ENCODE measurements around the gene ST3GAL6. TPM values are rescaled to one million over a fixed set of nuclear protein-coding genes. Genes with fewer than 3 reads are reported as not detected.

ST3GAL6 gene
- total and polyA plus RNA-seq, 2 experiments from 2014 or later: 41.1 to 41.7 TPM

DNA sequence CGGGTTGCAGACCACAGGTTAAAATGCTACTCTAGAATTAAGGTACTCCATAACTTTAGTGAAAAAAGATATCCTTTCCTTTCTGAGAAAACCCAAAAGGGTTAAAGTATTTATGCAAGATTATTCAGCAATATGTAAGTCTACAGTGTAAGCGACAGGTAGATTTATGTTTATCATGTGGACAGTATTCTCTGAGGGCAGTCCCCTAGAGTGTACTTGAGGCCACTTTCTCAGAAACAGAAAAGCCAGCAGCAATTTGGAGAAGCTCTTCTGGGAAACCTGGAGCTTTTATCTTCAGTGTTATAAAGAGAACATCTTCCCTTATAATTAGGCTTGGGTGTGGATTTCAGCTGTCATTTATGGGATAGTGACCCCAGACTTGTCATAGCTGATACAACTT lies 8.9 kb downstream of the ST3GAL6 start:
- Histone ChIP-seq H3K4me3 (no peak overlapping the region), H3K9me3 (ENCODE audit: low read depth) (no peaks in the 10 kb centered on the region), H3K27me3 (no peaks in the 10 kb centered on the region), H3K4me1 (ENCODE audit: low read depth) (peaks cover 48% of the 10 kb centered on the region), H3K27ac (no peak overlapping the region), H3K36me3 (no peaks in the 10 kb centered on the region)
- DNase-seq (ENCODE audit: low read depth in 1 of 2, low spot score in 1 of 2): no peak
- TF ChIP-seq, protein P1, sequence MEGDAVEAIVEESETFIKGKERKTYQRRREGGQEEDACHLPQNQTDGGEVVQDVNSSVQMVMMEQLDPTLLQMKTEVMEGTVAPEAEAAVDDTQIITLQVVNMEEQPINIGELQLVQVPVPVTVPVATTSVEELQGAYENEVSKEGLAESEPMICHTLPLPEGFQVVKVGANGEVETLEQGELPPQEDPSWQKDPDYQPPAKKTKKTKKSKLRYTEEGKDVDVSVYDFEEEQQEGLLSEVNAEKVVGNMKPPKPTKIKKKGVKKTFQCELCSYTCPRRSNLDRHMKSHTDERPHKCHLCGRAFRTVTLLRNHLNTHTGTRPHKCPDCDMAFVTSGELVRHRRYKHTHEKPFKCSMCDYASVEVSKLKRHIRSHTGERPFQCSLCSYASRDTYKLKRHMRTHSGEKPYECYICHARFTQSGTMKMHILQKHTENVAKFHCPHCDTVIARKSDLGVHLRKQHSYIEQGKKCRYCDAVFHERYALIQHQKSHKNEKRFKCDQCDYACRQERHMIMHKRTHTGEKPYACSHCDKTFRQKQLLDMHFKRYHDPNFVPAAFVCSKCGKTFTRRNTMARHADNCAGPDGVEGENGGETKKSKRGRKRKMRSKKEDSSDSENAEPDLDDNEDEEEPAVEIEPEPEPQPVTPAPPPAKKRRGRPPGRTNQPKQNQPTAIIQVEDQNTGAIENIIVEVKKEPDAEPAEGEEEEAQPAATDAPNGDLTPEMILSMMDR (IDR thresholded peaks at IDR 0.05; ENCODE audit: low read depth, low read length): no peak

DNA sequence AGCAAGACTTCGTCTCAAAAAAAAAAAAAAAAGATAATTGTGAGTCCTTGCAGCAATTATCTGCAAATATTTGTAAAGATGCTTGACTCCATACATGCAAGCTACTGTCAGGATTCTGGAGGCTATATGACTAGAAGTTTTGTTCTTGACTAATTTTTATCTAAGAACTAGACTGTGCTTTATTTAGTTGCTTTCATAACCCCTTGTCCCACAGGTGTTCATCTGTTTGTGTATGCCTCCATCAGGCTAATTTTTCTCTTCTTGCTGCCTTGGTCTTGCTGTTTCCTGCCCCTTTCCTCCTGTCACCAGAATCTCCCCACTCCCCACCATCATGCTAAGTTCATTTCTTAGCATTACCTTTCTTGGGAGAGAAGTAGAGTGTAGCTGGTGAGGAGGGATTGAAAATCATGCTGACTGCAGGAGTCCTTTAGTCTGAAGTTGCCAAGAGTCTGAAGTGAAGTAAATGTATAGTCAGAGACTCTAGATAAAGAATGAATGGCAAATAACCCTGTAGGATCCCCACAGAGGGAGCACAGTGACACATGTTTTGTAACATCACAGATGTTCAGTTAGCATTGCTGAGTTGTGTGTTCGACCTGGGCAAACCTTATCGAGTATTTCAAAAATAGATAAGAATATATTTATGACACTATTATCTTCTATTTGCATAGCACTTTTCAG lies 12.5 kb downstream of the ST3GAL6 start:
- H3K27ac ChIP-seq: peak overlapping the region; percentile 35
- DNase-seq (ENCODE audit: low read depth in 1 of 2, low spot score in 1 of 2): no peak
- no peaks in the 10 kb centered on the region for H3K27me3 ChIP-seq
- TF ChIP-seq, protein P1 (IDR thresholded peaks at IDR 0.05; ENCODE audit: low read depth, low read length): no peak
- H3K9me3 ChIP-seq (ENCODE audit: low read depth): no peaks in the 10 kb centered on the region
- no peak overlapping the region for H3K4me3 ChIP-seq
- peaks cover 8% of the 10 kb centered on the region for H3K36me3 ChIP-seq
- peaks cover 17% of the 10 kb centered on the region for H3K4me1 ChIP-seq (ENCODE audit: low read depth)

DNA sequence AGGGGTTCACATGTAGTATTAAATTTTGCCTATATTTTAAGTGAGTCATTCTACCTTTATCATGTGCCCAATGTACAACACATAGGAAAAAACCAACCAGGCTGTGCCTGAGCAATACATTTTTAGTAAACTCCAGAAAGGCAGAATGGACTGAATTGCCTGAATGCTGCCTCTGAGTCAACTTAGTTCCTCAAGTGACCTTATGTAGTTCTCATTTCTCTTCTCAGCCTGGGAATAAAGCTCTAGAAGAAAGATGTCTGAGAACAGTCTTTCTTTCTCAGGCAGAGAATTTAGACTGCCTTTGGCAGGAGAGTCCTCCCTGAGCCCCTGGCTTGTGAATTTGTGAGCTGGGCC lies 13.0 kb downstream of the ST3GAL6 start:
- Histone ChIP-seq H3K27me3 (no peaks in the 10 kb centered on the region), H3K36me3 (peaks cover 8% of the 10 kb centered on the region), H3K4me3 (no peak overlapping the region), H3K4me1 (ENCODE audit: low read depth) (peaks cover 17% of the 10 kb centered on the region), H3K9me3 (ENCODE audit: low read depth) (no peaks in the 10 kb centered on the region), H3K27ac (no peak overlapping the region)
- TF ChIP-seq, protein P1 (IDR thresholded peaks at IDR 0.05; ENCODE audit: low read depth, low read length): no peak
- no peak for DNase-seq (ENCODE audit: low read depth in 1 of 2, low spot score in 1 of 2)

DNA sequence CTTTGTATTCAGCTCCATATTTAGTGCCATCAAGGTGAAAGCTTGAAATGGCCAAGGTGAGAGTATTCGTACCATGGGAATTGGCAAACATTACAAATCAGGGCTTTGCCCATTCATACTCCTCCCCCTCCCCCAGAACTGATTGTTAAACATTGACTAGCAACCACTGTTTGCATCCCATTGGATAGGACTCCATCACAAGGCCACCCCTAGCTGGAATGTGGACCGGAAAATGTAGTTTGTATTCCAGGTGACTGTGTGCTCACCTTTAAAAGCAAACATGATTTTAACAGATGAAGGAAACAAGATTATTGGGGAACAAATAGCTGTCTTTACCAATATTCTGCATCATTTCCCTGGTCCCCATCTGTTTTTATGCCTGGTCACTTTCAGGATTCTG lies 14.1 kb downstream of the ST3GAL6 start:
- TF ChIP-seq, protein P1 (IDR thresholded peaks at IDR 0.05; ENCODE audit: low read depth, low read length): no peak
- H3K27me3 ChIP-seq: no peaks in the 10 kb centered on the region
- DNase-seq (ENCODE audit: low read depth in 1 of 2, low spot score in 1 of 2): no peak
- H3K4me3 ChIP-seq: no peak overlapping the region
- H3K4me1 ChIP-seq (ENCODE audit: low read depth): peaks cover 8% of the 10 kb centered on the region
- H3K36me3 ChIP-seq: peaks cover 8% of the 10 kb centered on the region
- no peaks in the 10 kb centered on the region for H3K9me3 ChIP-seq (ENCODE audit: low read depth)
- no peak overlapping the region for H3K27ac ChIP-seq

DNA sequence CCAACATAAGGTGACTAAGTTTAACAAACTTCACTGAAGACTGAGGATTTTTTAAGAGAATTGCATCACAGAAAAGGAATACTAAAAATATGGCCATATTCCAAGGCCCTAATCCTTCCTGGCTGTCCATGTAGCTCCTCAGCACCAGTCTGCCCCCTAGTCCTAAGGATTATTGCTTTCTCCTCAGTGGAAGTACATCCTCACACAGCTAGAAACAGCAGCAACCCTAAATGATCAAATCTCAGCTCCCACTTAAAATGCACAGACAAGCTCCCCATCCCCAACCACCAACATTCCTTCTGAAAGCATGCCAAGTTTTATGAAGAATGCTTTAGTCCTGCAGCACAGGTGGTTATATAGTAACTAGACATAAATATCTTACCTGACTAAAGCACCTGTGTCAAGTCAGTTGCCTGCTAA lies 14.7 kb downstream of the ST3GAL6 start:
- peak in 1 of 2 donors; percentile 86 for DNase-seq (ENCODE audit: low read depth in 1 of 2, low spot score in 1 of 2)
- H3K4me3 ChIP-seq: no peak overlapping the region
- peaks cover 8% of the 10 kb centered on the region for H3K36me3 ChIP-seq
- H3K27ac ChIP-seq: no peak overlapping the region
- peaks cover 7% of the 10 kb centered on the region for H3K4me1 ChIP-seq (ENCODE audit: low read depth)
- no peaks in the 10 kb centered on the region for H3K27me3 ChIP-seq
- TF ChIP-seq, protein P1 (IDR thresholded peaks at IDR 0.05; ENCODE audit: low read depth, low read length): peak; percentile 33
- H3K9me3 ChIP-seq (ENCODE audit: low read depth): no peaks in the 10 kb centered on the region

Data from cardiac muscle cell (in vitro differentiated cells and primary cell).